ENCODE results near the gene RNF112. TPM values are rescaled to one million over a fixed set of nuclear protein-coding genes. Genes with fewer than 3 reads are reported as not detected.

RNF112 gene
- total and polyA plus RNA-seq, 2 of the 13 experiments (the other 11 are each of a cell fraction or from before 2014, with no cell fraction given) = 0.05 TPM; not detected in 1

- H4K20me1 ChIP-seq (ENCODE audit: insufficient read depth, low read length) = no peaks in the 10 kb centered on the region
- no peak for FAIRE-seq
- ChIA-PET CTCF (ENCODE audit: low intra/inter-chr PET ratio, low total read pairs) (no interaction called here), POLR2A (no interaction called here)
- BruUV-seq (replicated peaks) = no TSS peak
- TF ChIP-seq ZSCAN12 (CRISPR knock-in tag; IDR thresholded peaks at IDR 0.05) (no peak), ZNF501 (CRISPR knock-in tag; IDR thresholded peaks at IDR 0.05) (no peak), ZMYM4 (CRISPR knock-in tag; IDR thresholded peaks at IDR 0.05) (no peak), HNRNPK (IDR thresholded peaks at IDR 0.05; ENCODE audit: low read depth, low read length, poor library complexity, severe bottlenecking) (no peak), ATF4 (CRISPR knock-in tag; IDR thresholded peaks at IDR 0.05) (no peak), HDAC2 (CRISPR knock-in tag; IDR thresholded peaks at IDR 0.05) (no peak), MIER2 (CRISPR knock-in tag; IDR thresholded peaks at IDR 0.05) (no peak), ZNF841 (CRISPR knock-in tag; IDR thresholded peaks at IDR 0.05; ENCODE audit: borderline replicate concordance) (no peak), HCFC1 (IDR thresholded peaks at IDR 0.05; ENCODE audit: low read depth, low read length) (no peak), ARNTL (CRISPR knock-in tag; IDR thresholded peaks at IDR 0.05) (no peak), ZNF264 (CRISPR knock-in tag; IDR thresholded peaks at IDR 0.05) (no peak), ZNF780A (CRISPR knock-in tag; IDR thresholded peaks at IDR 0.05) (no peak), MATR3 (CRISPR knock-in tag; IDR thresholded peaks at IDR 0.05) (no peak), HINFP (CRISPR knock-in tag; IDR thresholded peaks at IDR 0.05; ENCODE audit: low read depth) (no peak), ZNF776 (CRISPR knock-in tag; IDR thresholded peaks at IDR 0.05) (no peak), ARHGAP35 (CRISPR knock-in tag; IDR thresholded peaks at IDR 0.05; ENCODE audit: borderline replicate concordance) (no peak), NFIB (CRISPR knock-in tag; IDR thresholded peaks at IDR 0.05; ENCODE audit: borderline replicate concordance) (no peak), CENPX (CRISPR knock-in tag; IDR thresholded peaks at IDR 0.05) (no peak), RBAK (CRISPR knock-in tag; IDR thresholded peaks at IDR 0.05) (no peak), ZNF251 (CRISPR knock-in tag; IDR thresholded peaks at IDR 0.05) (no peak)
- H3K9ac ChIP-seq (ENCODE audit: insufficient read depth, low read depth, low read length) = no peak overlapping the region
- no peak overlapping the region for H3K27ac ChIP-seq (ENCODE audit: extremely low read length, insufficient read depth, low read length)
- no peak overlapping the region for H3K4me2 ChIP-seq (ENCODE audit: low read depth, low read length)
- DNase-seq (ENCODE audit: low spot score) = no peak
- H3K4me3 ChIP-seq (replicated peaks in 1 of 3; ENCODE audit: insufficient read depth in 1 of 3, low read depth in 2 of 3, low read length in 3 of 3) = no peak overlapping the region
- no peak for ATAC-seq
- H3K9me3 ChIP-seq (ENCODE audit: low read length) = no peaks in the 10 kb centered on the region
- no peaks in the 10 kb centered on the region for H3K36me3 ChIP-seq (replicated peaks in 1 of 2; ENCODE audit: control insufficient read depth in 1 of 2, insufficient read depth in 2 of 2, low read length in 2 of 2)
- no peaks in the 10 kb centered on the region for H3K79me2 ChIP-seq (ENCODE audit: insufficient read depth, low read length)
- no peak overlapping the region for H2AFZ ChIP-seq (ENCODE audit: low read length)
- WGBS (ENCODE audit: low lambda C conversion rate) = 8% methylated on average over 2 of the region's 4 CpGs
- intact Hi-C loops (cut with micrococcal nuclease; ENCODE audit: unreplicated experiment) (no loop called here), in situ Hi-C loops (cut with HindIII; ENCODE audit: extremely low pct_ligation_motif_present, low pct_unique_long_range_greater_than_20kb) (no loop called here)
- no peaks in the 10 kb centered on the region for H3K27me3 ChIP-seq (ENCODE audit: control insufficient read depth in 1 of 2, insufficient read depth in 2 of 2, low read length in 2 of 2)
- peaks cover 10% of the 10 kb centered on the region for H3K4me1 ChIP-seq (ENCODE audit: insufficient read depth, low read length)
Measured at GRCh38 chr17:19403021-19403420, 8.0 kb upstream of the RNF112 start.

Measured in HepG2 (cell line).